ENCODE measurements around the gene SMYD3.

Gene SMYD3

DNA sequence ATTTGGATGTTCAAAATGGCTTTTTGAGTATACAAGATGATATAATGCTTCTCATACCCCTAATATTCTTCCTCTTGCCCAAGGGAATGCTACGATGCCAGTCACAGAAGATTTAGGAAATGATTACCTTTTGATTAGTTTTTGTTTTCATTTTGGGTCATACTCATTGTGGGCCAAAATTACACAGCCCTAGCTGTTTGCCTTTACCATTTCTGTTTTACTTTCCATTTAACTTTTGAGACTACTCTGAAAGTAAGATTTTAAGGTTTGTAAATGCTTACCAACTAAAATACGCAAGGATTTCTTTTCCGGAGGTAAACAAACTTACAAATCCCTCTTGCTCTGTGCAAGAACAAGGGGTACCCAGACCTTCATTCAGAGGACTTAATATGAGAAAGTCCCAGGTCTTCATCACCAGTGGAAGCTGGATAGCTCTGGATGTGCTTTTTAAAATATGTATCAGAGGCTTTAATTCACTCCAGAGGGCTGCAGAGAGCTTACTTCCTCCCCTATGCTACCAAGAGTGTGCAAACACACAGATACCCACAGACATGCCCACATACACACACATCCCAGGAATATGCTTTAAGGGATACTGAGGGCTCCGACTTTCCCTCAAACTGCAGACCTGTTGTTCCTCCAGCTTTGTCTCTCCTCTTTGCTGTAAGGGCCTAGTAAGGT is 631.4 kb downstream of the SMYD3 start:
- Histone ChIP-seq H3K4me3 (no peak overlapping the region), H3K27ac (no peak overlapping the region)
- TF ChIP-seq, protein P1, sequence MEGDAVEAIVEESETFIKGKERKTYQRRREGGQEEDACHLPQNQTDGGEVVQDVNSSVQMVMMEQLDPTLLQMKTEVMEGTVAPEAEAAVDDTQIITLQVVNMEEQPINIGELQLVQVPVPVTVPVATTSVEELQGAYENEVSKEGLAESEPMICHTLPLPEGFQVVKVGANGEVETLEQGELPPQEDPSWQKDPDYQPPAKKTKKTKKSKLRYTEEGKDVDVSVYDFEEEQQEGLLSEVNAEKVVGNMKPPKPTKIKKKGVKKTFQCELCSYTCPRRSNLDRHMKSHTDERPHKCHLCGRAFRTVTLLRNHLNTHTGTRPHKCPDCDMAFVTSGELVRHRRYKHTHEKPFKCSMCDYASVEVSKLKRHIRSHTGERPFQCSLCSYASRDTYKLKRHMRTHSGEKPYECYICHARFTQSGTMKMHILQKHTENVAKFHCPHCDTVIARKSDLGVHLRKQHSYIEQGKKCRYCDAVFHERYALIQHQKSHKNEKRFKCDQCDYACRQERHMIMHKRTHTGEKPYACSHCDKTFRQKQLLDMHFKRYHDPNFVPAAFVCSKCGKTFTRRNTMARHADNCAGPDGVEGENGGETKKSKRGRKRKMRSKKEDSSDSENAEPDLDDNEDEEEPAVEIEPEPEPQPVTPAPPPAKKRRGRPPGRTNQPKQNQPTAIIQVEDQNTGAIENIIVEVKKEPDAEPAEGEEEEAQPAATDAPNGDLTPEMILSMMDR (IDR thresholded peaks at IDR 0.05): no peak
- no peak for DNase-seq (ENCODE audit: low spot score)

DNA sequence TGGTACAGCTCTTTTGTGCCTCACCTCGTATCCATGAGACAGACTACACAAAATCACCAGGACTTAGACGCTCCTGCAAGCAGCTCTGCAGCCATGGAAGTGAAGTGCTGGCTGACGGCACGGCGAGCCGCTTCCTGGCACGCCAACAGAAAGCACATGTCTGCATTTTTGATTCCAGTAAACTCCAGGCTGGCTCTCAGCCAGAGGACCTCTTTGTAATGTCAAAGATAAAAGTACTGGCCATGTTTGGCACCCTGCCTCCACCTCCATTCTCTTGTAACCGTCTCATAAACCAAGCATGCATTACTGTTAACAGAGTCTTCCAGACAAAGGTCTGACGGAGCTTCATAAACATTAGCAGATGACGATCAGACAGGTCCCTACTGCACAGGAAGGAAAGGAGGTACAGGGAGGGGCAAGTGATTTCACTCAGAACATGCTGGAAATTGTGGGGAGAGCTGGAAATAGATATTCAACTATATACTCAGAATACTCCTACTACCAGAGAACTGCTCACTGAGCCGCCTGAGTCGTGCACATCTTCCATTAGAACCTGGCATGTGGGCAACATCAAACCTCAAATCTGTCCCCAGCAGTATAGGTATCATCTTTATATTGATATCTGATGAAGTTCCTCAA is 632.0 kb downstream of the SMYD3 start:
- H3K27ac ChIP-seq: no peak overlapping the region
- peak overlapping the region; percentile 40 for H3K4me3 ChIP-seq
- TF ChIP-seq, protein P1 (IDR thresholded peaks at IDR 0.05): no peak
- no peak for DNase-seq (ENCODE audit: low spot score)

DNA sequence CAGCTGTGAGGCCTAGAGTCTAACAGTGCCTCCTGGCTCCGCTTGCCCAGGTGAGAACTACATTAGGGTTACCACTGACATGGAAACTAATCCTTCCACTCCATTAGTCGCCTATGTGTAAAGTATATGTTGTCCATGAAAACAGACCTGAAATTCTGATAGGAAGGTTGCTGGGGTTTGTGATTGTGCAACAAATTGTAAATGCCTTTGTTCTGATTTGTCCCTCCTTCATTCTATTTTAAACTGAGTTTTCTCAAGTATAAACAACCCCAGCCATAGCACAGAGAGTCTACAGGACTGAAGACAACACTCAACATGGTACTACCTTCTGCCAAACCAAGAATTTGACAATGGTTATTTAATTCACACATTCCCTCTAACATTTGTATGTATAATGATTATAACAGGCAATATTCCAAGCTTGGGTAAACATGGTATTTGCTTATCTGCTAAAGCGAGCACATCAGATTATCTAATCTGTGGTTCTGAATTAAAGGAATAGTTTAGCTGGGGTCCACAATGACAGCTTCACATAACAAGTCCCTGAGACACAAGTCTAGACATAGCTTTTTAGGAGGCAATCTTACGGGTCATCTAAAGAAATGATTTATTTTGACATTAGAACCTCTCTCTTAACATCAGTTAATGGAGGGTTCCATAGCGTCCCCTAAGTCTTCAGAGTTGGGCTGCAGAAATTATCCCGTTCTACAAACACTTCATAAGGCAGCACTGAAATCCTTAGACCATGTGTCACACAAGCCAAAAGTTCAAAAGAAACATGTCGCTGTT is 633.0 kb downstream of the SMYD3 start:
- TF ChIP-seq, protein P1 (IDR thresholded peaks at IDR 0.05): no peak
- no peak overlapping the region for H3K4me3 ChIP-seq
- no peak overlapping the region for H3K27ac ChIP-seq
- DNase-seq (ENCODE audit: low spot score): no peak

DNA sequence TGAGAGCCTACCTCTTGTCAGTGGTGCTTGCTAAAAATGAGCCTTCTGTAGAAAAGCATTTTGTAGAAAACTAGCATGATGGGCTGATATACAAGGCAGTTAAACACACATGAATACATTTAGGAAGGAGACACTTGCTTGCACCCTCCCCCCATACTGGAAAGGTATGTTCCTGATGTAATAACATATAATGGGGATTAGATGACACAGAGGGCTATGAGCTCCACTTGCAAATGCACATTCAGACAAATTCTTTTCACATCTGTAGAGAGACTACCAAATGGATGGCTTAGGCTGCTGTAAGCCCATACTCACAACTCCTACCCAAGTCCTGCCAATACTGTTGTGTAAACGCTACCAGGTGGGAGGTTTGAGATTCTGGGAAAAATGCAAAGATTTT is 634.0 kb downstream of the SMYD3 start:
- TF ChIP-seq, protein P1 (IDR thresholded peaks at IDR 0.05): no peak
- H3K27ac ChIP-seq: no peak overlapping the region
- DNase-seq (ENCODE audit: low spot score): no peak
- H3K4me3 ChIP-seq: no peak overlapping the region

DNA sequence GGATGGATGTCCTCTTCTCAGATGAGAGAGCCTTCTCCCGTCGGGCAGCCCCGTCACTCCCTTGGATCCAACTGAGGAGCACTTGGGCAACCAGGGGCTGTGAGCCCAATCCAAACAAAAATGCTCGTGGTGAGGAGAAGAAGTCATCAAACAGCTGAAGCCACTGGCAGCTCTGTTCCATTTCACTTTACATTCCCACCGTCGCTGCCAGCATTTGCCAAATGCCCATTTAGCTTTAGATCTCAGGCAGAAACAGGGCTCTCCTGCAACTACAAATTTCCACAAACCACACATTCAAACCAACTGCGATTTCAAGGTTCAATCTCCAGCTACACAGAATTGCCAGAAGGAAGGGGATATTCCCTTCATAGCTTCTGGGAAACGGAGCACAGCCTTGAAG is 634.6 kb downstream of the SMYD3 start:
- Histone ChIP-seq H3K27ac (no peak overlapping the region), H3K4me3 (no peak overlapping the region)
- TF ChIP-seq, protein P1 (IDR thresholded peaks at IDR 0.05): no peak
- no peak for DNase-seq (ENCODE audit: low spot score)

DNA sequence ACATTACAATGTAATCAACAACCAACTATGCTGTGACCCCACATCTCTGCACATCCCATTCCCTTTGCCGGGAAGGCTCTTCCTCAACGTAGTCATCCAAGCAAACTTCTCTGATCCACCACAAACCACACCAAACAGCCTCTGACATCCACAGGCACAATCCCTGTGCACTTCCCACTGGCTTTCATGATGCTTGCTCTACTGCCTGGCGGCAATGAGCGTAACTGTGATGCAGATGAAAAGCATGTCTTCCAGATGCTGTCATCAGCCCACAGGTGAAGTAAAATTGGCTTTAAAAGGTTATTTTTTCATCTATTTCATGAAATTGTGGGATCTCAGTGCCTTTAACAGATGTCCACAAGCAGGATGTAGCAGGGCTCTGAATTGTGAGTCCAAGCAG is 635.2 kb downstream of the SMYD3 start:
- Histone ChIP-seq H3K4me3 (no peak overlapping the region), H3K27ac (no peak overlapping the region)
- no peak for DNase-seq (ENCODE audit: low spot score)
- TF ChIP-seq, protein P1 (IDR thresholded peaks at IDR 0.05): no peak

All from coronary artery (tissue), 2 donors.